Skeletal muscle cell (primary cell): ENCODE data around the gene C11orf86.

Source experiments
- DNase-seq: peaks from one replicate; pipeline ENCODE4 v3.0.0-alpha.2; 2010; ENCODE audit warnings: low read depth
- H3K4me3 ChIP-seq: 2 replicates; pipeline ENCODE4 v1.5.1; 2011; ENCODE audit warnings: low read depth, mild to moderate bottlenecking, control low read depth, low read length, moderate library complexity

The C11orf86 gene

DNA sequence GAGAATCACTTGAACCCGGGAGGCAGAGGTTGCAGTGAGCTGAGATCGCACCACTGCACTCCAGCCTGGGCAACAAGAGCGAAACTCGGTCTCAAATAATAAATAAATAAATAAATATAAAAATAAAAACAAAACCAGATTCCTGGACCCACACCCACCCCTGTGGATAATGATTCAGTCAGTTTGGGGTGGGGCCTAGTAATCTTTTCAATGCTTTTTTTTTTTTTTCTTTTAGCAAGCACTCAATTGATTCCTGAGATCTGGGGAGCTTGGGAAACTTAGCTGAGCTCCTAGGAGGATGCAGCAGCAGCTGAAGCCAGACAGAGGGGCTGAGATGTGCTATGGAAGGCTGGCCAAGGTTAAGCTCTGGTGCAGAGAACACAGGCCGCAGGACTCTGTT is 12.3 kb upstream of the C11orf86 start:
- no peak for DNase-seq
- H3K4me3 ChIP-seq: no peak overlapping the region

- H3K4me3 ChIP-seq: no peak overlapping the region
- DNase-seq: no peak
Observed at GRCh38 chr11:66964495-66964894, 10.6 kb upstream of the C11orf86 start.

DNA sequence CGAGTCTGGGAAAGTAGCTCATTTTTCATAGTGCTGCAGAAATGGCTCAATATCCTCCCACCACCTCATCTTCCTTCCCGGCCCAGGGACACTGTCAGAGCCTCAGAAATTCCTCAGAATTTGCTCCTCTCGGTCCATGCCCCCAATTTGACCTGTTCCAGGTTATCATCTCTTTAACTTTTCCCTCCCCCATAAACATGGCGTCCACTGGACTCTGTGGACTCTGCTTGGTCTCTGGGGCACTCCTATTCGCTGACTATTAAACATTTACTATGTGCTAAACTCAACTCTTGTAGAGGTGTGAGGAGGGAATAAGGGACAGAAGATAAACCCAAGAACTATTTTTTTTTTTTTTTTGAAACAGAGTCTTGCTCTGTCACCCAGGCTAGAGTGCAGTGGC is 8.8 kb upstream of the C11orf86 start:
- no peak for DNase-seq
- no peak overlapping the region for H3K4me3 ChIP-seq

DNA sequence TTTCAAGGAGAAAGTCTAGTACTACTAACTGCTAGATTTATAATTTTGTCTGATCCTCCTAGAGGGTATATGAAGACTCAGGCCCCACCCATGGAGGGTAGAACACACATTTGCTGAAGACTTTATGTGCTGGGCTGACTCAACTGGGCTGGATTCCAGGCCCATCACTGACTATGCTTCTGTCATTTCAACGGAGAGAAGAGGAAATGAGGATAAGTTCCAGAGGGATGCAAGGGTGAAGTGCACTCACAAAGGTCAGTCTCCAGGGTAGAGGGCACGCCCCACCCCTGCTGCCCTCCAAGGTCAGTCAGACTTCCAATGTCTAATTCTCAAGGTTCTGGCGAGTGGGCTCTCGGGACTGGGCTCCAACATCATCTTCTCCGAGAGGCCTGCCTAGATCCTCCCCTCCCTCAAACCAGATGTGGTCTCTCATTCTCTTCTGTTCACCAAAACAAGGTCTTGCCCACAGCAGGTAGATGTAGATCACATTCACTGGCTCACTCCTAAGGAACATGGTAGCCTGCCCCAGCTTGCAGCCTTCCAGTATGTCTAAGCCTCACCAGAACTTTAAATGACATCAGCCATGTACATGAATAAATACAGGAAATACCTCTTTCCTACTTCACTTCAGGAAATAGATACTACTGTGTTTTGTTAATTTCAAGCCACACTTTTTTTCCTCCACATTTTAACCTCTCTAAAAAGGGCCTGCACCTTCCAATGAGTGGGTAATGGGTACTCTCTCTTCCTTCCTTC is 7.3 kb upstream of the C11orf86 start:
- no peak overlapping the region for H3K4me3 ChIP-seq
- DNase-seq: peak; percentile 85

GRCh38 chr11:66969584-66970225 is 5.4 kb upstream of the C11orf86 start:
- H3K4me3 ChIP-seq: no peak overlapping the region
- peak; percentile 69 for DNase-seq

DNA sequence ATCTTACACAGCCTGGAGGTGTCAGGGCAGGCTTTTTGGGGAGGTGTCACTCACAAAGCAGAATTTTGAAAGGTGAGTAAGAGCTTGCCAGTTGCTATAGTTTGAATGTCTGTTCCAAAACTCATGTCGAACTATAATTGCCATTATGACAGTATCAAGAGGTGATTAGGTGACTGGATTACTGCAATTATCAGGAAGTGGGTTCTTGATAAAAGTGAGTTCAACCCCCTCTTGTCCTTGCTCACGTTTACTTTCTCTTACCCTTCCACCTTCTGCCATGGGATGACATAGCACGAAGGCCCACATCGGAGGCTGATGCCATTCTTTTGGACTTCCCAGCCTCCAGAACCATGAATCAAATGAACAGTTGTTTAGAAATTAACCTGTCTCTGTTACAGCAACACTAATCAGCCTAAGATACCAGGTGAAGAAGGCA is 4.7 kb upstream of the C11orf86 start:
- no peak for DNase-seq
- H3K4me3 ChIP-seq: no peak overlapping the region

DNA sequence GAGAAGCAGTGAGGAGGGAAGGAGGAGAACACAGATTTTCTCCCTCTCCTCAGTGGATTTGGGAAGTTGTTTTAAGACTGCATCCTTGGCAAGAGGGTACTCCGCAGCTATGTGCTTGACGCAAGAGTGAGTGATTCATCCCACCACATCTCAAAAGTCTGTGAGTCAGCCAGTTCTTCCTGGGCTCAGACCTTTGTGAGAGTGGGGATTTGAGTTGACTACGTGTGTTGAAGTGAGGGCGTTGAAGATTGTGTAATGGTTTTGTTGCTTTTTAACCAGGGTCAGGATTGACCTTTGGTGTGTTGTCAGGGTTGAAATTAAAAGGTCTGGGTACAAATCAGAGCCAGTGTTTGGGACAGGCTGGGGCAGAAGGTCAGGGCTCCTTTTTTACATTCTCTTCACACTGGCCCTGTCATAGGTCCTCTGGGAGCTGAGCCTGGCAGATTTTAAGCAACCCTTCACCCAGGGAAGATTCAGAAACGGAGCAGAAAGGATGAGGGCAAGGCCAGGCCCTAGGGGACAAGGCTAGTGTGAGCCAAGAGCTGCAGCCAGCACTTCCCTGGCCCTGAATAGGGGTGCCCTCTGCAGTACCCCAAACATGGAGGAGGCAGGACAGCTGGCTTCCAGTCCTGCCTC is 4.2 kb upstream of the C11orf86 start:
- H3K4me3 ChIP-seq: no peak overlapping the region

GRCh38 chr11:66971488-66971887 is 3.6 kb upstream of the C11orf86 start:
- no peak for DNase-seq
- H3K4me3 ChIP-seq: no peak overlapping the region

More for the DNA sequence above, 4.2 kb upstream of the C11orf86 start:
- DNase-seq: peak; percentile 100

- DNase-seq: no peak
- no peak overlapping the region for H3K4me3 ChIP-seq
Observed at GRCh38 chr11:66973956-66974580, 1.0 kb upstream of the C11orf86 start.

DNA sequence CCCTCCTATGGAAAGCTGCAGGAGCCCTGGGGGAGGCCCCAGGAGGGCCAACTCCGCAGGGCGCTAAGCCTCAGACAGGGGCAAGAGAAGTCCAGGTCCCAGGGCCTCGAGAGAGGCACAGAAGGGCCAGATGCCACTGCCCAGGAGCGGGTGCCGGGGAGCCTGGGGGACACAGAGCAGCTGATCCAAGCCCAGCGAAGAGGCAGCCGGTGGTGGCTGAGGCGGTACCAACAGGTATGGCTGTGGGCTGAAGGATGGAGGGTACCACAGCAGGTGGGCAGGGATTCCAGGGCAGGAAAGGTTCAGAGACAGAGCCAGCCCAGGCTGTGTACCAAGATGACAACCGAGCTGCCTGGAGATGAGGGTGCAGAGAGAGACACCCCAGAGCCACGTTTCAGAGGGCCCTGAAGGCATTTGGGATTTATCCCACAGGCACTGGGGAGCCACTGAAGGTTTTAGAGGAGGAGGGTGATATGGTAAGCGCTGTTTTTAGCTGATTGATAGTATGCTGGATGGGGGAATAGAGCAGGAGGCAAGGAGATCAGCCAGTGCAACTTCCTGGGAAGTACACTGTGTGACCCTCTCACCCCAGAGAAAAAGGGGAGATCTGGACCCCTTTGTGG is 412 bp downstream of the C11orf86 start:
- no peak for DNase-seq

GRCh38 chr11:66976028-66976467 is 944 bp downstream of the C11orf86 start:
- no peak for DNase-seq
- no peak overlapping the region for H3K4me3 ChIP-seq

More for the DNA sequence above, 412 bp downstream of the C11orf86 start:
- H3K4me3 ChIP-seq: no peak overlapping the region

GRCh38 chr11:66976925-66977324 is 1.8 kb downstream of the C11orf86 start:
- no peak overlapping the region for H3K4me3 ChIP-seq
- no peak for DNase-seq

GRCh38 chr11:66978229-66978628 is 3.1 kb downstream of the C11orf86 start:
- no peak for DNase-seq
- no peak overlapping the region for H3K4me3 ChIP-seq

GRCh38 chr11:66978717-66979116 is 3.6 kb downstream of the C11orf86 start:
- H3K4me3 ChIP-seq: no peak overlapping the region
- no peak for DNase-seq

DNA sequence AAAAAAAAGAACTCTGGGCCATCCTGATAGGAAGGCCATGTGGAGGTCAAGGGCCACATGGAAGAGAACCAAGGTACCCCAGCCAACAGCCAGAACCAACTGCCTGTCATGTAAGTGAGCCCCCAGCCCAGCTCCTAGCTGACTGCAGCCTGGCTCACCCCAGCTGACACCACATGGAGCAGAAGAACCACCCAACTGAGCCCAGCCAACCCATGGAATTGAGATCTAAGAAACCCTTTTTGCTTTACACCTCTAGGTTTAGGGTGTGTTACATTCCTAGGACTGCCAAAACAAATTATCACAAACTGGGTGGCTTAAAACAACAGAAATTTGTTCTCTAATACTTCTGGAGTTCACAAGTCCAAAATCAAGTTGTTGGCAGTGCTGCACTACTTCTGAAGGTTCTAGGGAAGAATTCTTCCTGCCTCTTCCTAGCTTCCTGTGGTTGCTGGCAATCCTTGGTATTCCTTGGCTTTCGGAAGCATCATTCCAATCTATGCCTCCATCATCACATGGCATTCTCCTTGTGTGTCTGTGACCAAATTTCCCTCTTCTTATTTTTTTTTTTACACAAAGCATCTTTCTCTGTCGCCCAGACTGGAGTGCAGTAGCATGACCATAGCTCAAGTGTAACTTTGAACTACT is 4.4 kb downstream of the C11orf86 start:
- no peak overlapping the region for H3K4me3 ChIP-seq
- no peak for DNase-seq

GRCh38 chr11:66981976-66982578 is 7.0 kb downstream of the C11orf86 start:
- no peak overlapping the region for H3K4me3 ChIP-seq

GRCh38 chr11:66983275-66983924 is 8.3 kb downstream of the C11orf86 start:
- no peak overlapping the region for H3K4me3 ChIP-seq
- no peak for DNase-seq

More at GRCh38 chr11:66981976-66982578, 7.0 kb downstream of the C11orf86 start:
- peak; percentile 68 for DNase-seq

GRCh38 chr11:66985508-66986177 is 10.5 kb downstream of the C11orf86 start:
- H3K4me3 ChIP-seq: no peak overlapping the region
- no peak for DNase-seq
